ENCODE data around the gene TRAPPC13. TPM values are rescaled to one million over a fixed set of nuclear protein-coding genes. Genes with fewer than 3 reads are reported as not detected.
"Not testable (repeated sequence)": the region's sequence is repeated elsewhere in the genome, so short reads cannot be mapped to it uniquely, and the experiment has no call there.

TRAPPC13 gene
- total RNA-seq, 1 donor from 2014 or later = 25.2 TPM

DNA sequence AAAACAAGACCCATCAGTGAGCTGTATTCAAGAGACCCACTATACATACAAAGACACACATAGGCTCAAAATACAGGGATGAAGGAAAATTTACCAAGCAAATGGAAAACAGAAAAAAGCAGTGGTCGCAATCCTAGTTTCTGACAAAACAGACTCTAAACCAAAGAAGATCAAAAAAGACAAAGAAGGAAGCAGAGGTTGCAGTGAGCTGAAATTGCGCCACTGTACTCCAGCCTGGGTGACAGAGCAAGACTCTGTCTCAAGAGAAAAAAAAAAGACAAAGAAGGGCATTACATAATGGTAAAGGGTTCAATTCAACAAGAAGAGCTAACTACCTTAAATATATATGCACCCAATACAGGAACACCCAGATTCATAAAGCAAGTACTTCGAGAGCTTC lies 51.2 kb downstream of the TRAPPC13 start:
- DNase-seq (ENCODE audit: low read depth in 2 of 2) = not testable (repeated sequence)

GRCh38 chr5:65682148-65682547 lies 57.3 kb downstream of the TRAPPC13 start:
- no peak for DNase-seq (ENCODE audit: low read depth in 2 of 2)

DNA sequence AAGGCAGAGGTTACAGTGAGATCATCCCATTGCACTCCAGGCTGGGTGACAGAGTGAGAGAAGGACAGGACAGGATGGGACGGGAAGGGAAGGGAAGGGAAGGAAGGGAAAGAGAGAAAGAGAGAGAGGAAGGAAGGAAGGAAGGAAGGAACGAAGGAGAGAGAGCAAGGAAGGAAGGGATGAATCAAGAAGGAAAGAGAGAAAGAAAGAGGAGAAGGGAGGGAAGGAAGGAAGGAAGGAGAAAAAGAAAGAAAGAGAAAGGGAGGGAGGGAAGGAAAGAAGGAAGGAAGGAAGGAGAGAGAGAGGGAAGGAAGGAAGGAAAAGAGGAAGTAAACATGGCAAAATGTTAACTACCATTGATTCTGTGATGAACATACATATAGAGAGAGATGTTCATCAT lies 68.3 kb downstream of the TRAPPC13 start:
- no peak for DNase-seq (ENCODE audit: low read depth in 2 of 2)

DNA sequence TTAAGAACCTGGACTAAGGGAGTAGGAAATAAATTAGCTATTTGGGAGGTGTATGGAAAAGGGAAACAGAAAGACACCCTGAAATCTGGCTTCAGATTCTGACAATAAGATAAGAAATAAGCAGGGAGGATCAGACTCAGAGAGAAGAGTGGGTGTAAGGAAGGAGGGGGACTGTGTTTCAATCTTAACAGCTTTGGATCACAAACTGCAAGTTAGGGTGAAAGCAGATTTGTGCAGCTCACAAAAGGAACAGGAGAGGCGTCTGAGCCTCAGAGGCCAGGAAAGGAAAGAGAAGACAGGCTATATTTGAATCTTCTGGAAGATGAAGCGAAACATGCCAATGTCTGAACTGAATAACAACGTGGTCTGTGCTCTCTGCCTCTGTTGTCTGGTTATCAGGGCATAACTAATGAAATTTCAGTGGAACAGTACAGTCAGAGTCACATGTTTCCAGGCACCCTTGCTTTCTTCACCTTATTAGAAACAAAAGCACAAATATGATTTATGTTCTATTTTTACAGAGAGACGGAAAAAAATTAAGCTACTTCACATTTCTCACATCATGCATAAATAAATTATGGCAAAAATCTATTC lies 70.4 kb downstream of the TRAPPC13 start:
- no peak for DNase-seq (ENCODE audit: low read depth in 2 of 2)

GRCh38 chr5:65695896-65696295 lies 71.1 kb downstream of the TRAPPC13 start:
- no peak for DNase-seq (ENCODE audit: low read depth in 2 of 2)

GRCh38 chr5:65696892-65697291 lies 72.1 kb downstream of the TRAPPC13 start:
- peak in 1 of 2 donors; percentile 20 for DNase-seq (ENCODE audit: low read depth in 2 of 2)

DNA sequence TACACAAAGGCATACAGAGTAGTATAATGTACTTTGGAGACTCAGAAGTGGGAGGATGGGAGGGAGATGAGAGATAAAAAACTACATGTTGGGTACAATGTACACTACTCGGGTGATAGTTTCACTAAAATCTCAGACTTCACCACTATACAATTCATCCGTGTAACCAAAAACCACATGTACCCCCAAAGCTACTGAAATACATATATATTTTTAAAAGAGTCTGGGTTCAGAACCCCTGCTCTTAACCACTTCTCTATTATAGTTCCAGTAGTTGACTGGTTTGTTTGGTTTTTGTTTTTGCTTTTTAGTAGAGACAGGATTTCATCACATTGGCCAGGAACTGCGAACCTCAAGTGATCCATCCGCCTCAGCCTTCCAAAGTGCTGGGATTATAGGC lies 74.5 kb downstream of the TRAPPC13 start:
- no peak for DNase-seq (ENCODE audit: low read depth in 2 of 2)

DNA sequence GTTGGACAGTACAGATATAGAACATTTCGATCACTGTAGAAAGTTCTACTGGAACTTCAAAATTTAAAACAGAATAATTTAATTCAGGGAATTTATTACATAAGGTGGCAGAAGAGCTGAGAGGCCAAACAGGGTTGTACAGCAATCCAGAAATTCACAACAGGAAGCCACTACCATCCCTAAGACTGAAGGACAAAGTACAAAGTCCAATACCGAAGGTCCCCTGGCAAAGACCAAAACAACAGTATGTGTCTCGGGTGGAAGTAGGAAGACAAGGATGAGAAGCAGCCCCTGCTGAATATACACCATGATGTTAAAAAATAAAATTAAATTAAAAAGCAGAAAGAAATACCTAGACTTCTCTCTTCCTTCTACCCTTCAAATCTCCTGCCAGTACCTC lies 77.2 kb downstream of the TRAPPC13 start:
- no peak for DNase-seq (ENCODE audit: low read depth in 2 of 2)

DNA sequence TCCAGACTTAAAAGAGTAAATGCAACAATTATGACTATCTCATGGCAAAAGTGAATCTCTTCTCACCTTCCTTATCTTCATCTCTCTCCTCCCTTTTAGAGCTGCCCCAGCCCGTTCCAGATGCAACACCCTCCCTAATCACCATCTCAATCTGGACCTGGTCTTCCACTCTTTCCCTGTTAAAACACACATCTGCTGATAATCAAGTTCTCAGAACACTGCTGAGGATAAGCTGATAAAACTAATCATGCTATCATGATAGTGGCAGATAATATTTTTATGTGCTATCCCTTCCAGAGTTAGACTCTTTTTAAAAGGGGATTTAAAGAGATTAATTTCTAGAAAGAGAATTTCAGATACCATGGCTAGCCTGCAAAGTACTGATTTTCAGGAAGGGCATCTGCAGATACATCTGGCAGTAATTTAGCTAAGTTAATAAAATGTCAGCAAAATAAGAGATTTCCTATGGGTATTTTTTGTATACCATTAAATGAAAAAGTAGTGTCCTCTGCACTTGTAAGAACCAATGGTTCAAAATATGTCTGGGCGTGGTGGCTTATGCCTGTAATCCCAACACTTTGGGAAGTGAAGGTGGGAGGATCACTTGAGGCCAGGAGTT lies 79.9 kb downstream of the TRAPPC13 start:
- DNase-seq (ENCODE audit: low read depth in 2 of 2) = no peak

DNA sequence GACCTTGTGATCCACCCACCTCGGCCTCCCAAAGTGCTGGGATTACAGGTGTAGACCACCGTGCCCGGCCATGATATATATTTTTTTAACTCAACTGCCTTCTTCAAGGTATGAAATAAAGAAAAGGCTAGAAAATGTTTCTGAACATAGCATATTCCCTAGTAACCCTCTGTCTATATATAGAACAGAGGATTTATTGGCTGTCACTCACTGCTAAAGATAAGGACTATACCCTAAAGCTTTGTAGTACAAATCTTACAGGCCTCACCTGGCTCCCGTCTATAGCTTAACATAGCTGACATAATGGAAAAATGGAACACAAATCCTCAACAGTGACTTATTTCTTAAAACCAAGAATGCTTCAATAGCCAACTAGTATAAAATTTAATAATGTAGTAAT lies 82.8 kb downstream of the TRAPPC13 start:
- no peak for DNase-seq (ENCODE audit: low read depth in 2 of 2)

- no peak for DNase-seq (ENCODE audit: low read depth in 2 of 2)
Measured at GRCh38 chr5:65708145-65708544, 83.3 kb downstream of the TRAPPC13 start.

Other genes with a start within 250 kb of the TRAPPC13 start
- gene ADAMTS6, start 143.1 kb upstream of the TRAPPC13 start, total RNA-seq = 30.9 and 52.2 TPM in 2 replicates
- gene CENPK, start 61.9 kb upstream of the TRAPPC13 start, total RNA-seq = 6.3 and 10.5 TPM in 2 replicates
- 23.1 and 39.3 TPM in 2 replicates for gene PPWD1, start 61.7 kb upstream of the TRAPPC13 start, total RNA-seq
- gene TRIM23, start 694 bp upstream of the TRAPPC13 start, total RNA-seq = 19.2 and 28.8 TPM in 2 replicates
- gene SHLD3, start within 50 bp of the TRAPPC13 start, total RNA-seq = 2.6 and 3.6 TPM in 2 replicates
- 9.3 and 9.4 TPM in 2 replicates for gene SGTB, start 97.1 kb downstream of the TRAPPC13 start, total RNA-seq
- 21.0 and 22.7 TPM in 2 replicates for gene NLN, start 97.2 kb downstream of the TRAPPC13 start, total RNA-seq